Right ventricle myocardium superior (tissue), 1 donor: ENCODE measurements around the gene SYNDIG1. TPM values are rescaled to one million over a fixed set of nuclear protein-coding genes. Genes with fewer than 3 reads are reported as not detected.

Experiments
- ATAC-seq: fragments of 200-7000 bp; cut with Tn5 transposase; one replicate; pipeline ENCODE4 v1.9.1; 2020; ENCODE audit warnings: mild to moderate bottlenecking; ENCODE audit not compliant: poor library complexity
- DNase-seq: peaks from one replicate; pipeline ENCODE4 v3.0.0-alpha.2; 2020
- intact Hi-C: fragments of 100-400 bp; cut with DNase I; formaldehyde crosslinking; loops from one replicate; pipeline ENCODE4 v1.11.2; 2022
- total RNA-seq: library from RNA; stranded (reverse); fragmentation: NEBNext Ultra II Directional; extraction: Animal tissue kit (Norgen Biotek cat#: 25700); gene quantifications from one replicate; pipeline ENCODE4 v1.2.1, GENCODE V29; 2021
- donor health status: DM: no; HTN: yes; CAD: no; lungs with severe emphysema.

SYNDIG1 gene
- total RNA-seq, 1 donor from 2014 or later = 11.5 TPM

DNA sequence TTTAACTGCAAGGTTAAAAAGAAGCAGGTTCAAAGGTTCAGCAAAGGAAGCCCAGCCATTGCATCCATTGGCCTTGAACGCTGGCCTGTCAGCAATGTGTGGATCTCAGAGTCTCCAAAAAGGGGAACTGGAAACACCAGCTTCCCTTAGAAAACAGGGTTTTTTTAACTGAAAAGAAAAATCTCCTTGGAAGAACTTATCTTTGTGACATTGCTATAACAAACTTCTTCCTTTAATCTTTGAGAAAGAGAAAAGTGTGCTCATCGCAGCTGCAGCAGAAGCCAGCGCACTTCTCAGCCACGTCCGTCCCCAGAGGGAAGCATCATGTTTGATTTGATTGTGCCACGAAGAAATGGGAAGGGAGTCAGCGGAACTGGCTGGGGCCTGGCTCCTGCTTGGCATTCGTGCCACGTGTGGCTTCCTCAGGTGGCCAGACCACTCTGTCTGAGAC lies 215.0 kb downstream of the SYNDIG1 start:
- ATAC-seq (no peak), DNase-seq (no peak)
- intact Hi-C loops = no loop called here

DNA sequence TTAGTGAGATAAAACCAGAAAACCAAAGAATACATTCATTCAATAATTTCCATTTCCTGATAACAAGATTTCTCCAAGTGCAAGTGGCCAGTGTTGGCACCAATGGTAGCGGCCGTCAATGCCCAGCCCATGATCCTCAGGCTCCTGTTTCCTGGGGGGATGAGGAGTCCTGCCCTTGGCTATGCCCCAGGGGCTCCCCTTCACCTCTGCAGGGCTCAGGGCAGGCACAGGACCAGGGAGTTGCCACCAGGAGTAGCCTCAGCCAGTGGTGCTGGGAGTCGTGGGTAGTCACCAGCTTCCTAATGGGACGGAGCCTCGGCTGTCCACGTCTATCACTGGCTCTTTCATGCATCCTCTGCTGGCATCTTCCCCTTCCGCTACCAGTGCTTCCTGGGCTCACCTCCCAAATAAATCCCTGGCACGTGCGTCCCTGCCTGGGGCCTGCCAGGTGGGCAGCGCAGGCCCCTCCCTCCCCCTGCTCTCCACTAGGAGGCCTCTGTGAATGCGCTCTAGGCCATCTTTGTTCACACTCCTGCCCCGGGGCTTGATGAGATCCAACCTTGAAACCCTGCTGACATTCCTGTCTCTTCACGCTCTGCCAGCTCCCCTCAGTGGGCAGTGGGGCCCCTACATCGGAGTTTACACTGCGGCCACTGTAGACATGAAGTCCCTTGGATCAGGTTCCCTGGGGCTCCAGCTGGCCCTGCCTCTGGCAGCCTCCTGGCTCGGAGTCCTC lies 215.7 kb downstream of the SYNDIG1 start:
- intact Hi-C loops = no loop called here
- DNase-seq (no peak), ATAC-seq (no peak)

DNA sequence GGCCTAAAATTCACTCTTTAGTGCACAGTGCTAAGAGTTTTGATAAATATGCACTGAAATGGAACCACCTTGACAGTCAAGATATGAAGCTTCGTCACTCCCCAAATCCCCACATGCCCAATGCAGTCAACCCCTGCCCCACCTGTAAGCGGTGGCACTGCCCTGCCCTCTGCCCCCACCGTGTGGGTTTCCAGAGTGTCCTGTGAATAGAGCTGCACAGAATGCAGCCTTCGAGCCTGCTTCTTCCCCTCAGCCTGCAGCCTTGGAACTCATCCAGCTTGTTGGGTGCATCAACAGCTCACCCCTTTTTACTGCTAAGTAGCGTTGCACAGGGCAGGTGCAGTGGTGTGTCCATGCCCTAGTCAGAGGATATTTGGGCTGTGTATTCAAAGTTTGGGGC lies 216.3 kb downstream of the SYNDIG1 start:
- DNase-seq (no peak), ATAC-seq (no peak)
- intact Hi-C loops = no loop called here

DNA sequence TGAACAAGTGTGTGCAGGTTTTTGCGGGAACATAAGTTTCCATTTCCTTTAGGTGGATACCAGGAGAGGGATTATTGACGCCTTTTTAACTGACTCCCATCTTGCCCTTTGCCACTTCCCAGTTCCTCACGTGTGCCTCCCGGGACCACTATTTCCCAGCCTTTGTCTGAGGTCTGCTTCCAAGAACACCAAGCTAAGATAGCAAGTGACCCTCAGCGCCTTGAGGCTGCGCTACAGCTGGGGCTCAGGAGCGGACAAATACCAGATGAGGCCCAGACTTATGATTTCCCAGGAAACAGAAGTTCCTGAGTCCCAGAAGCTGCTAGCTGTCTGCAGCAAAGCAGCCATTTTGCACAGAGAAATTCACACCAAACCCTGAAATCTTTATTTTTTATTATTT lies 216.7 kb downstream of the SYNDIG1 start:
- intact Hi-C loops = no loop called here
- ATAC-seq (no peak), DNase-seq (no peak)

DNA sequence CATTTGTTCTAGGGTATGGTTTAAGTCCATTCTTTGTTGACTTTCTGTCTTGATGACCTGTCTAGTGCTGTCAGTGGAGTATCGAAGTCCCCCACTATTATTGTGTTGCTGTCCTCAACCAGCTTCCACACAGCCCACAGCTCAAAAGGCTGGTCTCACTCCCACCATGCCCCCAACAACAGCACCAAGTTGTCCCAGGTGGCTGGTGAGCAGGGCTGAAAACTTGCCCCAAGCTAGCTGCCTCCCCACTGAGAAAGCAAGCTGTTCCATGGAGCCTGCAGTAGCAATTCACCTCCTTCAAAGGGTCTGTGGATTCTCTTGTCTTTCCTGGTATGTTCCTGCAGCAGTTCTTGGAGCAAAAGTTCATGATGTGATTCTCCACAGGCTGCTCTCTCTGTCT lies 221.0 kb downstream of the SYNDIG1 start:
- intact Hi-C loops = no loop called here
- ATAC-seq (no peak), DNase-seq (no peak)

DNA sequence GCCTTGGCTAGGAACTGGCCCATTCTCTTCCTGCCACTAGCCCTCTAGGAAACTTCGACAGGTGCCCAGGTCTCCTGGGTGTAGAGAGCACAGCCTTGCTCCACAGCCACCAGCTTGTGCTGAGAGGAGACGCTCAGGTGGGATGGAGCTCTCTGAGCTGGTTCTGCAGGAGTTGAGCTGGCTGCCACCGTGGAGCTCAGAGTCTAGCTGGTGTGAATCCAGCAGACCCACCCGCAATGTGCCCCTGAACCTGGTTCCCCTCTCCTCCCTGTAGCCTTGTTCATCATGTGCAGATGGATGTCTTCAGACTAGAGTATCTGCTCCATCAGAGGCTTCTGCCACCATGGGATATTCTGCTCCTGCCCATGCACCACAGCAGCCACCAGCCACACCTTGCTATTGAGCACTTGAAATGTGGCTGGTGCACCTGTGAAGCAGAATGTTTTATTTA lies 222.5 kb downstream of the SYNDIG1 start:
- intact Hi-C loops = no loop called here
- DNase-seq (no peak), ATAC-seq (no peak)

DNA sequence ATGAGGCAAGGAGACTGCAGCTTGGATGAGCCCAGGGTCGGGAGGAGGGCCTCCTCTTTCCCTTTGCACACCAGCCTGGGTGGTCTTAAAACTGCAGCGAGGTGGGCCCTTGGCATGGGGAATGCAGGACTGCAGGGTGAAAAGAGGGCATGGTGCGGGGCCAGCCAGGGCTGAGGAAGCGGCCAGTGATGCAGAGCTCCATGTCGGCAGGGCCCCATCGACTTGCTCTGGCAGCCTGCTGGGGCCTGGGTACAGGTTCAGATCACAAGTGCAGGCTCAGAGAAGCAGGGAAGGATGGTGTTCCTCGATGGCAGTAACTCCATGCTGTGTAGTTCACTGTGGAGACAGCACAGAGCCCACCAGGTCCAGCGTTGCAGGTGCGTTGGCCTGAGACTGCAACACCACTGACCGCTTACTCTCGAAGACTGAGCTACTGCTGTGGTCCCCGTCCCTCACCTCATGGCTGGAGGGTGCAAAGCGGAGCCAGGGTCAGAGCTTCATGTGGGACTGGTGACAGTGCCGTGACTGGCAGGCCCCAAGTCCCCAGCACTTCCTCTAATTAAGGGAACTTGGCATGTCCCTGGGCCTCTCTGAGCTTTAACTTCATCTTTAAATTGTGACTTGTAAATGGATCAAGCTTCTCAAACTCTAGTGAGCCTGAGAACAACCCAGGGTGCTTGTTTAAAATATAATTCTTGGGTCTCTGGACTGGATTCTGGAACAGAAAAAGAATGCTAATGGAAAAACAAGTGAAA lies 223.2 kb downstream of the SYNDIG1 start:
- ATAC-seq (no peak), DNase-seq (no peak)
- intact Hi-C loops = no loop called here

DNA sequence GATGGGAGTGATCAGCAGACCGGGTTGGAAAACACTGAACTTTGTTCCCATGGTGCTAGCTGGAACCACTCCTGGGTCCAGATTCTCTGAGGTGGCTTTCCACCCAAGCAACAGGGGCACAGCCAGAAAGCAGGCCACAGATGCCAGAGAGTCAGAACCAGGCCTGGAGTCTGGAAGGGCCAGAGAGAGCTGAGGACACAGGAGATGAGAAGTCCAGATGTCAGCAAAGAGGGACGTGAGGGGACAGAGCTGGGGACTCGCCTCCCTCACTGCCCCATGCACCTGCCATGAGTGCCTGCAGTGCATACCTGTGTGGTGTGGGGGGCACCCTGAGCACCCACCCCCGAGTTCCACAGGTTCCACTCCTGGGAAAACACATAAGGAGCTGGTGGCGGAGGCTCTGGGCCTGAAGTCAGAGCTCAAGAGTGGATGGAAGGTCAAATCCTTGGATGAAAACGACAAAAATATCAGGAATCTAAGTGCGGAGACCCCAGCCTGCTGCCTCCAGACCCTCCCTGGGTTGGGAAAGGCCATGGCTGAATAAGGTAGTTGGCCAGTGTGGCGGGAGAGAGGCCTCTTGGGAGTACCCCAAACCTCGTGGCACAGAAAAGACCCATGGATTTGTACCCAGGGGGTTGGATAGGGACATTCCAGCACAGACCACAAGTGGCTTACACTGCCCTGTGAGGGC lies 224.2 kb downstream of the SYNDIG1 start:
- intact Hi-C loops = no loop called here
- ATAC-seq = no peak
- DNase-seq = no peak

DNA sequence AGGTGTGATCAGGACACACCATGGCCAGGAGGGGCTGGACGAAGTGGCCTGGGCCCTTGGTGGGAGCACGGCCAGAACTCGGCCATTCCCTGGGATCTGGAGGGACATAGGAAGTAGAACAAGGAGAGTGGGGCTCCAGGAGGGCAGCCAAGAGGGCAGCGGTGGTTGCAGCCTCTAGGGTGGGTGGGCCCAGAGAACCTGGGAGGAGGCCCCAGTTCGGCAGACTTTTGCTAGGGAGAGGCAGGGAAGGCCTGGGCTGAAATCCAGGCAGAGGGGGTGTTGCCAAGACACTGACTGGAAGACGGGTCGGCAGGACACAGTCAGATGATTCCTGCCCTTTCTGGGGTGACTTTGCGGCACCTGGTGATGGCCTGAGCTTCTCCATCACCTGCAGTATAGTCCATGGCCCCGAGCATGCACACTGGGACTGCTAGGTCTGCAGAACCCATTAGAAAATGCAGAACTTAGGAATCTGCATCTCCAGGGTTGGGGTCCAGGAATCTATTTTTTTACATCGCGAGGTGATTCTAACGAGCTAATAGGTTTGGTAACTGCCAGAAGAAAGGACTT lies 224.8 kb downstream of the SYNDIG1 start:
- intact Hi-C loops = no loop called here
- no peak for ATAC-seq
- DNase-seq = no peak

DNA sequence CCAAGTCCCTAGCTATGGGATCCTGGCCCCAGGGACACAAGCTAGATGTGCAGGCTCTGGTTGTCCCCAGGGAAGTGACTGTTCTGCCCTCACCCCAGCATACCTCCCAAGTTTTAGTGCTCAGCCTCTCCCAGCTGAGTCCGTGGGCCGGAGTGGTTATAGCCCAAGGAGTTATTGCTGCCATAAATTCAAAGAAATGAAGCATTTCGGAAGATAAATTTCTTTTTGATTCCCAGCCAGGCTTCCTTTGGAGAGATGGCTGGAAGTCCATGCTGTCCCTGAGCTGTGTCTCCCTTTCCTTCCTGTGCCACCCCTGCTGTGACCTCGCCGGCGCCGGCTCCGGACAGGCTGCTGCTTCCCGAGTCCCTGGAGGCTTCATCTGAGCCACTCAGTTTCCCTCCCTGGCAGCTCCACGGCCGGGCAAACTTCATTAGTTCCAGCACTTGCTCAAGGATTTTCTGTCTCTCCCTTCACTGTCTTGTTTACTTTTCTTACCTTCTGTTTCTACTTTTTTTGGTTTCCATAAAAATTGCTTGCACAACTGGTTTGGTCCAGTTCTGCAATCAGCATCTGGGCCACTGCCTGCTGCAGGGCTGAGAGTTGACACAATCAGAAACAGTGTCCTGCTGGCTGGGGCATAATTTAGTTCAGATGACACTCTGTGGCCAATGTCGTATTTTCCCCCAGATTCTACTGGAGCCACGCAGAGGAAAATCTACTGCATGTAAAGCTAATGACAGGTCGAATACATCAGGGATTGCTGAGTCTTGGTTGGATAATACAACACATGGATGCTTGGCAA lies 225.5 kb downstream of the SYNDIG1 start:
- intact Hi-C loops = no loop called here
- DNase-seq = no peak
- no peak for ATAC-seq

DNA sequence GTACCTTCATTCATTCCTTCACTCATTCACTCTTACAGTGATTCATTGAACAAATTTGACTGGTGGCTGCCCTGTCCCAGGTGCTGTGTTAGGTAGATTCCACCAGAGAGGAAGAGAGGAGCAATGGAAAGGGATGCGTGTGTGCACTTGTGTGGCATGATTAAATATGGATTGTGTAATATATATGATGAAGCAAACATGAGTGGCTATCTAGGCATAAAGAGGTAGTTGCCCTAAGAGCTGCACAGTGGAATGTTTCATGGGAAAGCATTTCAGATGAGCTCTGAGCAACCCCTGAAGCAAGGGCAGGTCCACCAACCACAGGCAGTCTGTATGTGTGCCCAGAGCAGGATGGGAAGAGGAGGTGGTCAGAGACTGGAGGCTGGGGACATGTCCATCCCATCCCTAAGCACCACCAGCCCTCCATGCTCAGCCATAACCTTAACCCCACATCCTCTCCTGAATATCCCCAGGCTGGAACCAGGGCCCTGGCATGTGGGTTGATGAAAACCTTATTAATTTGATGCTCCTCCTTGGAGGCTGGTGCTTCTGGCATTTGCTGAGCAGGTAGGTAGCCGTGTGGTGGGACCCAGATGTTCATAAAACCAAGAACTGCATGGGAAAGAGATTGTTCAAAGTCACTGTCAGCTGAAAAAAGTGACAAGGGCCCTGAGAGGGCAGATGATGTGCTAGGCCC lies 226.2 kb downstream of the SYNDIG1 start:
- ATAC-seq (no peak), DNase-seq (no peak)
- intact Hi-C loops = no loop called here

DNA sequence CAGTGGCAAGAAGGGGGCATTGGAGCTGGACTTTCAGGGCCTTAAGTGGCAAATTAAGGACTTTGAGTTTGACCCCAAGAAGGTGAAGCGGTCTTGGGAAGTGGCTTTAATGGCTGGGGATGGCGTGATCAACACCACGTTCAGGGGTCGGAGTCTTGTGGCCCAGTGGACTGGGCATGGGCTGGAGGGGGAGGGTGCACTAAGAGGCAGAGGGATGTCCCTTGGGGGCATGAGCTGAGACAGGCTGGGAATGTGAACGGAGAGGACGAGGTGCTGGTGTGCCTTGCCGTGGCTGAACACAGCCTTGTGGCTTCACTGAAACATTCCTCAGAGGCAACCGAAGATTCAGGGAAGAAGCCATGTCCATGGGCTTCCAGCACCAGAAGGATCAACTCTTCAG lies 227.0 kb downstream of the SYNDIG1 start:
- no peak for ATAC-seq
- no peak for DNase-seq

DNA sequence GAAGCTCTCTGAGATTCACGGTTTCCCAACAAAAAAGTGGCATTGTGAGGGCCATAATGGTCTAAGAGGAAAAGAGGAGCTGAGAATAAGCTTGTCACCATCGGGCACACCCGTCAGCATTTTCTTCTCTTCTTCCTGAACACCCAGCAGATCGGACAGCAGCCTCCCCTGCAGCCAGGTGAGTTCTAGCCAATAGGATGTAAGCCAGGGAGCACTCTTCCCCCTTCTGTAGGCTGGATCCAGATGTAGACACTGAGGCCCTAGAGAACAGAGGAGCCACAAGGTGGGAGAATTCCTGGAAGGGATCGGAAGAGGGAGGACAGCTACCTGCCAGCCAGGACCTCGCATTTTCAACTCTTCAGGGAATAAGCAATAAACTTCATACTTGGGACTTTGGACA lies 228.0 kb downstream of the SYNDIG1 start:
- ATAC-seq (no peak), DNase-seq (no peak)
- intact Hi-C loops = no loop called here

More for the DNA sequence above, 227.0 kb downstream of the SYNDIG1 start:
- intact Hi-C loops = no loop called here

DNA sequence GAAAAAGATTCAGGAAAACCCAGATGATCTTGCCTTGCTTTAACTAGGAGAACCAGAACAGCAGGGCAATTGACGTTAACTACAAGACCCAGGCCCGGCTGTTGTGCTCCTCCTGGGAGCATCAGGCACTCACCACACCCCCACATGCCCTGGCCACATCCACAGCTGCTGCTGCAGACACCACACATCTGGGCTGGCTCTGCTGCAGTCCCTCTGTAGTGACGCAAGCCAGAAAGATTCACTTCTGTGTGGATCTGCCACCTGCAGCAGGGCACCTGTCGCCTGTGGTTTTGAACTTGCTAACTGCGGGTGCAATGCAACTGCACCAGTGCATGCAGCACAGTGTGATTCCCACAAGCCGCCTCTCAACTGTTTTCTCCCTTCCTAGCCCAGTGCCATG lies 228.8 kb downstream of the SYNDIG1 start:
- DNase-seq = no peak

DNA sequence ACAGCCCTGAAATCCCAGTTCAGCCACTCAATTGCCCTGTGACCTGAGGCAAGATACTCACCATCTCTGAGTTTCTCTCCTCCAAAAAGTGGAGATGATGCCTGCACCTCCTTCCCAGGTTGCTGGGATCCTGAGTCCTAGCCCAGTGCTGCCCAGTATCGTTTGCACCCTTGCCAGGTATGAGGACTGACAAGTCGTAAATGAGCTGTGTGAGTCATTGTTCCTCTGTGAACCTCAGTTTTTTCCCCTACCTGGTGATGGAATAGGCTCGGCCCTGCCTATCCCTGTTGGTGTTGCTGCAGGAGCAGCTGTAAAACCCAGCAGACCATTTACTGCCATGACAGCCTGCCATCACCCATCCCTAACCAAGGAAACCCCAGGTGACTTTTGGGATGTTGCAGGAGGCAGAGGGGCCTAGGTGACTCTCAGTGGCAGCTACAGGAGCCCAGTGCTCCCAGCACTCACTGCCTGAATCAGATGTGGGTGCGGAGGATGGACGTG lies 229.3 kb downstream of the SYNDIG1 start:
- ATAC-seq (no peak), DNase-seq (no peak)
- intact Hi-C loops = no loop called here

More for the DNA sequence above, 228.8 kb downstream of the SYNDIG1 start:
- intact Hi-C loops = no loop called here
- no peak for ATAC-seq

DNA sequence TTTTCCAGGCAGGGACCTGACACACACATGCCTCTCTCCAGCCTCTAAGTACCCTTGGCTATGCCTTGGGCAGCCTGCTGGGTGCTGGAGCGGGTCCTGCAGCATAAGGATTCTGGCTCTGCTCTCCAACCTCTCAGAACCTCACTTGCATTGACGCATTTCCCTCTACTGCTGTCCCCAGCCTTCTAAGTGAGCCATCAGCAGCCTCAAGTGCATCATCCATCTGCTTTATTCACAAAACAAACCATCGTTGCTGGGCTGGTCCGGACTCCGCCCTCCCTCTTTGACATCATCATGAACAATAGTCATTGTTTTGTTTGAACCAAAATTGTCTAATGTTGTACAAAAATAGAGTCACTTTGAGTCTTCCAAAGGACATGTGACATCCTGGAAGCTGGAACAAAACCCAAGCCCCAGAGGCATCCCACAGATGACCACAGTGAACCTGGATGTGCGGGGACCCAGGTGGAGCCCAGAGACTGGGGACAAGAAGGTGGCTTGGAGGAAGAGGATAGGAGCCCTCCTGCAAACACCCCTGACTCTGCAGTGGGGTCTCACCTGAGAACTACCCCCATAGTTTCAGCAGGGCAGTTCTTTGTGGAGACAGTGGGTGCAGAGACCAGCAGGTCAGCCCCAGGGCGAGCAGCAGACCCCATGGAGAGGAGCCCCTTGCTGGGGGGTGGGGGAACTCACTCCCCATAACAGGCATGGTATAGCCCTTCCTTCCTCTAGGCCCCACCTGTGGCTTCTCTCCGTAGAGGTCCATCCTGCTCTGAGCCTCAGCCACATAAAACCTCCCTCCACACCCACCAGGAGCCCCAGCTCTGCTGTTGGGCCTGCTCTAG lies 230.1 kb downstream of the SYNDIG1 start:
- intact Hi-C loops = no loop called here
- DNase-seq (no peak), ATAC-seq (no peak)
